ENCODE data around the gene GSAP. TPM values are rescaled to one million over a fixed set of nuclear protein-coding genes. Genes with fewer than 3 reads are reported as not detected.

GSAP gene
- total and polyA plus RNA-seq, 2 of the 4 experiments (the other 2 are of a cell fraction): 1.6 to 1.8 TPM

GRCh38 chr7:77318019-77318418, 98.1 kb downstream of the GSAP start:
- Histone ChIP-seq H2AFZ (replicated peaks; ENCODE audit: low read length, poor library complexity) (no peak overlapping the region), H3K18ac (ENCODE audit: low read depth, low read length) (no peak overlapping the region), H2BK5ac (ENCODE audit: low read depth, low read length, poor library complexity, severe bottlenecking) (no peak overlapping the region), H3K27me3 (ENCODE audit: control insufficient read depth, insufficient read depth, low read length) (no peaks in the 10 kb centered on the region), H3K4me2 (ENCODE audit: low read depth, low read length) (no peak overlapping the region), H3K36me3 (ENCODE audit: control insufficient read depth, insufficient read depth, low read length) (peaks cover 3% of the 10 kb centered on the region; the same call in 1 of the 2 replicates), H3K14ac (replicated peaks; ENCODE audit: low read depth, low read length) (no peak overlapping the region), H3K9me3 (ENCODE audit: control insufficient read depth, insufficient read depth, low read length) (no peaks in the 10 kb centered on the region), H2AK9ac (replicated peaks; ENCODE audit: low read depth, low read length, poor library complexity) (no peak overlapping the region), H4K91ac (ENCODE audit: insufficient read depth, low read depth, low read length) (no peak overlapping the region), H3K56ac (ENCODE audit: extremely low read depth, insufficient read depth, low read length) (no peak overlapping the region), H4K5ac (ENCODE audit: low read depth, low read length) (no peak overlapping the region), H3K4ac (ENCODE audit: low read depth, low read length) (no peak overlapping the region), H4K8ac (ENCODE audit: low read depth in 2 of 2, low read length in 2 of 2) (no peak overlapping the region), H3K9ac (ENCODE audit: low read depth, low read length) (no peak overlapping the region), H3K9me1 (ENCODE audit: insufficient read depth, low read length) (no peaks in the 10 kb centered on the region; the same call in 1 of the 2 replicates), H2AK5ac (ENCODE audit: low read depth, low read length) (no peak overlapping the region), H2BK15ac (ENCODE audit: low read depth, low read length) (no peak overlapping the region), H3K4me1 (ENCODE audit: control insufficient read depth, insufficient read depth, low read length) (peaks cover 3% of the 10 kb centered on the region), H4K20me1 (ENCODE audit: insufficient read depth, low read length) (no peaks in the 10 kb centered on the region), H2BK120ac (ENCODE audit: low read depth, low read length) (no peak overlapping the region), H3K23ac (ENCODE audit: low read depth, low read length) (no peak overlapping the region), H3K4me3 (ENCODE audit: insufficient read depth, low read depth, low read length) (no peak overlapping the region), H3K79me1 (ENCODE audit: low read depth in 1 of 2, low read length in 2 of 2) (no peaks in the 10 kb centered on the region), H3K27ac (ENCODE audit: insufficient read depth, low read length) (no peak overlapping the region), H2BK20ac (ENCODE audit: low read depth, low read length) (no peak overlapping the region)
- dilution Hi-C loops (cut with HindIII; ENCODE audit: low sequenced_read_pairs, unreplicated experiment) (no loop called here), intact Hi-C loops (cut with micrococcal nuclease) (no loop called here), in situ Hi-C loops (cut with MboI; ENCODE audit: low sequenced_read_pairs) (no loop called here)
- no peak for DNase-seq
- BruUV-seq (replicated peaks): no TSS peak
- no CpG with 5 or more reads among the region's 1 CpG for WGBS, 2 experiments (ENCODE audit: extremely low coverage in 2 of 2, insufficient read length in 1 of 2)
- CTCF ChIA-PET: interaction anchor here (1.4 kb wide), 1 partner anchor 22 kb away, joined by 3 read pairs; no protein-coding TSS in a partner anchor
- no peak for ATAC-seq (ENCODE audit: low read depth)
- POLR2A ChIA-PET (ENCODE audit: unreplicated experiment): no interaction called here
- TF ChIP-seq POLR2A (IDR thresholded peaks at IDR 0.05; ENCODE audit: low read depth, low read length) (no peak), FOS (IDR thresholded peaks at IDR 0.05; ENCODE audit: low read depth, low read length) (no peak)

All from IMR-90 (cell line).